Daoy (cell line): ENCODE measurements around the gene MEDAG. TPM values are rescaled to one million over a fixed set of nuclear protein-coding genes. Genes with fewer than 3 reads are reported as not detected.
A peak's percentile ranks its signal among the peaks of the same experiment; 100 is the strongest.

ENCODE experiments used
- DNase-seq: peaks from one replicate; pipeline ENCODE4 v3.0.0-alpha.2; 2015; ENCODE audit warnings: low read depth
- total RNA-seq: library from RNA; depleted of rRNA; stranded (reverse); fragments of >200 nt; shearing (Covaris generic); gene quantifications from 2 replicates; pipeline ENCODE4 v1.2.3, GENCODE V29; 2014

MEDAG gene
- total RNA-seq, 1 experiment from 2014 or later, result 0.86 TPM

- peak; percentile 35 for DNase-seq
Measured at GRCh38 chr13:30907121-30907861, 1.2 kb downstream of the MEDAG start.

- DNase-seq, result peak; percentile 11
Measured at GRCh38 chr13:30908416-30908980, 2.4 kb downstream of the MEDAG start.

GRCh38 chr13:30910676-30911075 lies 4.6 kb downstream of the MEDAG start:
- no peak for DNase-seq

DNA sequence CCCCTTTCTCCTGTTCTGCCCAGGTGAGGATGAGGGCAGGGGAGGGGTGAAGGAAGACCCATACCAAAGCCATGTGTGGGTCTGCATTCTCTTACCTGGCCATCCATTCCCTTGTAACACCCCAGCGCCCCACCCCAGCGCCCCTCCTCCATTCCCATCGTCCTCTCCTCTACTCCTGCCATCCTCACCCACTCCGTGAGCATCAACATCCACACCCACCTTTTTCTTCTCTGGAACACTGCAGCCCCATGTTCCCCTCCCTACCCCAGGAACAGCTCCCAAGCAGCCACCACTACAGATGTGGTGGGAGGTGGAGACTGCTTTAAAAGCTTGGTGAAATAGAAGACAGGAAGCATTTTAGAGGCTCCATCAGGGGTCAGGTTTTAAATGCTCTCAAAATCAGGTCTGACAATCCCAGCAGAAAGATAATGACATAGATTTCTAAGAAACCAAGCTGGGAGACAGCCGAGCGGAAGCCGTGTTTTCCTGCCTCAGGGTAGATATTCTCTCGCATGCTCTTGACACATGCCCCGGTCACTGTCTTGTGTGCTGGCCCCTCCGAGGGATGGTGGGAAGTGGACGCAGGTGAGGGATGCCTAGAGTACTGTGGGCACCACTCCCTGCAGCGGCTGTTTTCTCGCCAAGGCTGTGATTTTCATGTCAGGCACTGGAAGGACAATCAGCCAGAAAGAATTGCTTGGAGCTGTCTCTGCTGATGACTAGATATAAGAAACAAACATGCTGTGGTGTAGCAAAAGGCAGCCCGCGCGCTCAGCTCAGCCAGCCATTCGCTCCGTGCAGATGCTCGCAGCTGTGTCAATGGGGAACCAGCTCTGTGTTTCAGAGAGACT lies 9.8 kb downstream of the MEDAG start:
- DNase-seq, result no peak

DNA sequence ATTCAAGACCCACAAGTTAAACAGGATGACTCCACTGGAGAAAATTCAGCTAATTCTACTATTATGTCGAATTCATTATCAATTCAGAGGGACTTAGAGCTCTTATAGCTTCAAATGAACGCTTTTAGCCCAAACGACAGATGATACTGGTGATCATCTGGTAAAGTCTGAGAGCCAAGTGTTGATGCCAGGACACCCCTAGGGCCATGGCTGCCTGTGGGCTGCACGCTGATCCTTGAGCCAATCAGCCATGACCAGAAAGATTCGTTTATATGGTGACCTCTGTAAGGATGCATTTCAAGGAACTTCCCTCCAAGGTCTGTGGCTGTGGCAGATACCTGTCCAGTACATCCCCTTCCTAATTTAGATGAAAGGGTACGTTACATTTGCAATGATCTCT lies 10.9 kb downstream of the MEDAG start:
- no peak for DNase-seq

DNA sequence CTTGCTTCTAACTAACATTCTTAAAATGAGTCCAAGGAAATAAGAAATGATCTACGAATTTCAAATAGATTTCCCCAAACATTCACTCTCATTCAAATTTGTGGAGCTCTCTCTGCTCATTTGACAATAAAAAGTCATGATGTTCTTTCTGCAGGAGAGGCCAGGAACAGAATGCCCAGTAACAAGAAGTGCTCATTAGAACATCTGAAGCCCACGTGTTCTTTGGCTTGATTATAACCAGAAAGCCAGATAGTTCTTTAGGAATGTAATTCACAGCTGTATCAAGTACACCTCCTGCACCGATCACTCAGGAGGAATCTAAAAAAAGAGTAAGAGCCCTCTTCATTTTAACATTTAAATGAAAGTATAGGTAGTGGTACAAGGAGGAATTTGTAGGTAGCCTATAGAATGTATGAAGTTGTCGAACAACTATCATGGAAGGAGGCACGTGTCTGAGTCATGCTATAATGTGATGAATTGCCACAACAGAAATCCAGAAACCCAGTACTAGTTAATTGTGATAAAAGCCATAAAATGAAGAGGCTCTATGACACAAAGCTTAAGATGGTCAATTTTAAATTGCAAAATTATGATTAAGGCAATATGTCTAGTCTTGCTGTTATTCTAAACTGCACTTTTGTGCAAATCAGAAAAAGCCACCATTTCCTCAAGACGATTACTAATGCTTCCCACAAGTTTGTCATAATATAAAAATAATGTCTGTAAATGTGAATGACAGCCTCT lies 12.8 kb downstream of the MEDAG start:
- DNase-seq, result no peak

- DNase-seq, result no peak
Measured at GRCh38 chr13:30920162-30920909, 14.3 kb downstream of the MEDAG start.

DNA sequence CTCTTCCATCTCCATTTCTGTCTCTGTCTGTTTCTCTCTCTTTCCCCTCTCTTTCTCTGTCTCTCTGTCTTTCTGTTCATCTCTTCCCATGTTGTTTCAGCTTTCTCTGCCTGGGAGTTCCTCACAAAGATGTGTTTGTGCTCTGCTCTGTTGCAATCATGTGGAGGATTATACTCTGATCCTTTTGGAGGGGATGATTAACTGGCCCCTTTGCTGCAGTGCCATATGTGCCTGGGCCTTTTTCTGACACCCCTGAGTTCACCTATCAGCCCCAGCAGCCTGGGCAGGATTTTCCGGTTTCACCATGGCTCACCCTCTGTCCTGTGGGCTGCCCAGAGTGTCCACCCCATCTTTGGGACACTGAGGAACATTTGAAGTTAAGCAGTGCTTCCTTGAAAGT lies 17.3 kb downstream of the MEDAG start:
- DNase-seq, result no peak

GRCh38 chr13:30924721-30925120 lies 18.6 kb downstream of the MEDAG start:
- DNase-seq, result no peak

- no peak for DNase-seq
Measured at GRCh38 chr13:30925429-30925828, 19.4 kb downstream of the MEDAG start.

DNA sequence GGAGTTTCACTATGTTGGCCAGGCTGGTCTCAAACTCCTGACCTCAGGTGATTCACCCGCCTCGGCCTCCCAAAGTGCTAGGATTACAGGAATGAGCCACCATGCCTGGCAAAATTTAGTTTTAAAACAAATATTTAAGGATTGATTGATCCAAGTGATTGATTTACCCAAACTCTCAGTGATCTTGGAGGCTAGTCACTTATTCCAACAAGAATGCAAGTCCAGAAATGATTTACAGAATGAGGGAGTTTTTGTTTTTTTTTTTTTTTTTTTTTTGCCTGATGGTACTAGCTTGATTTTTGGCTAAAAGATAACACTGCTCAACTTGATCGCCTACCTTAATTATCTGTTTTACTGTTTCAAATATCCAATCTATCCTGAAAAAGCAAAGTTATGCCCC lies 20.7 kb downstream of the MEDAG start:
- no peak for DNase-seq

GRCh38 chr13:30927188-30927587 lies 21.1 kb downstream of the MEDAG start:
- peak; percentile 17 for DNase-seq

DNA sequence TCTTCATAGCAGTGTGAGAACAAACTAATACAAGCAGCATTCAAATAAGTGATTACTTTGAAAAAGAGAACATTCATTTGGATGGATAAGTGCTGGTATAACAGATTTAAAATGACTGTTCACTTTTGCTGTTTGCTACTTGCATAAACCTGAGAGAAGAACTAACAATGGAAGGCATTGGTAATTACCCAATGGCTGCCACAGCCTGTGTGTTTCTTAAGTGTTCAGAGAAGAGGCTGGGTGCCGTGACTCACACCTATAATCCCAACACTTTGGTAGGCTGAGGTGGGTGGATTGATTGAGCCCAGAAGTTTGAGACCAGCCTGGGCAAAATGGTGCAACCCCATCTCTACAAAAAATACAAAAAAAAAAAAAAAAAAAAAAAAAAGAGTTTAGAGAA lies 21.5 kb downstream of the MEDAG start:
- DNase-seq, result peak; percentile 17

GRCh38 chr13:30928978-30929377 lies 22.9 kb downstream of the MEDAG start:
- no peak for DNase-seq

- no peak for DNase-seq
Measured at GRCh38 chr13:30932481-30933353, 26.6 kb downstream of the MEDAG start, which contains the start of gene TEX26. TEX26 (plus strand) TSS chr13:30932656; CDS start chr13:30932716, 60 bp downstream.

GRCh38 chr13:30933354-30933670 lies 27.2 kb downstream of the MEDAG start:
- no peak for DNase-seq

DNA sequence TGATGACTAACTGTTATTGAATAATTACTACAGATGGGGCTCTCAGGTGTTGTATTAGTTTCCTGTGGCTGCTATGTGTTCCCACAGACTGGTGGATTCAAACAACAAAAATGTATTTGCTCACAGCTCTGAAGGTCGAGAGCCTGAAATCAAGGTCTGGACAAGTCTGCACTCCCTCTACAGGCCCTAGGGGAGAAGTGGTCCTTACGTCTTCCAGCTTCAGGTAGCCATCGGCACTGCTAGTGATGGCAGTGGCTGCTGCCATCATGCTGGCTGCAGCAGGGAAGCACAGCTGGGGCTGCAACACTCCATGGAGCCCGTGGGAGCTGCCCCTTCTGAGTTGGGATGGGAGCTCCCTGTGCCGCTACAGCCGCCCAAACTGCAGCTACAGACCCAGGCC lies 28.3 kb downstream of the MEDAG start:
- DNase-seq, result no peak

- no peak for DNase-seq
Measured at GRCh38 chr13:30934803-30935202, 28.7 kb downstream of the MEDAG start.

DNA sequence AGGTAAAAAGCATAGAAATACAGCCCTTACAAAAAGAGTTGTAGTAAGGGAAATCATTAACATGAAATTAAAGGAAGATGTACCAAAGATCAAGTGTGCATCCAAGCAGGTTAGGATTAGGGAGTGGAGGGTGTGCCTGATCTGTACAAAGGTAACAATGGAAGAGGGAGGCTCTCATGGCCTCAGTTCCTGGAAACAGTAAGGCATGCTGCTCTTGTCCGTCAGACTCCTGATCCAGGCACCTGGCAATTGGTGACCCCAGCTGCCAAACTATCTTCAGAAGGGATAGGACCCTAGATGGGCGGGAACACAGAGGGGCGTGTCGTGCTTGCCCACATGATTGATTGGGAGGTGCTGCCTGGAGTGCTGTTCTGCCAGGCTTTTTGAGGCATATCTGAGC lies 30.9 kb downstream of the MEDAG start:
- no peak for DNase-seq

- DNase-seq, result no peak
Measured at GRCh38 chr13:30943881-30944280, 37.8 kb downstream of the MEDAG start.
